ENCODE data around the gene GLRX.
A peak's percentile ranks its signal among the peaks of the same experiment; 100 is the strongest.
"Not testable (repeated sequence)": the region's sequence is repeated elsewhere in the genome, so short reads cannot be mapped to it uniquely, and the experiment has no call there.

The GLRX gene

GRCh38 chr5:95825495-95825894, 3.0 kb upstream of the GLRX start:
- no peak for DNase-seq

- no peak for DNase-seq
Observed at GRCh38 chr5:95824747-95825146, 2.2 kb upstream of the GLRX start.

- DNase-seq: no peak
Observed at GRCh38 chr5:95823738-95824609, 1.4 kb upstream of the GLRX start.

- no peak for DNase-seq
Observed at GRCh38 chr5:95823218-95823737, 752 bp upstream of the GLRX start.

GRCh38 chr5:95822043-95822541, 434 bp downstream of the GLRX start:
- peak; percentile 20 for DNase-seq

- no peak for DNase-seq
Observed at GRCh38 chr5:95821110-95822021, 1.2 kb downstream of the GLRX start.

GRCh38 chr5:95818181-95819147, 4.1 kb downstream of the GLRX start:
- no peak for DNase-seq

GRCh38 chr5:95817430-95817829, 5.1 kb downstream of the GLRX start:
- no peak for DNase-seq

- DNase-seq: no peak
Observed at GRCh38 chr5:95816776-95817175, 5.8 kb downstream of the GLRX start.

GRCh38 chr5:95816341-95816740, 6.2 kb downstream of the GLRX start:
- no peak for DNase-seq

- no peak for DNase-seq
Observed at GRCh38 chr5:95815155-95815729, 7.3 kb downstream of the GLRX start.

- DNase-seq: not testable (repeated sequence)
Observed at GRCh38 chr5:95813035-95813434, 9.5 kb downstream of the GLRX start.

- DNase-seq: no peak
Observed at GRCh38 chr5:95812074-95812471, 10.5 kb downstream of the GLRX start.

- DNase-seq: not testable (repeated sequence)
Observed at GRCh38 chr5:95811461-95812073, 11.0 kb downstream of the GLRX start.

- not testable (repeated sequence) for DNase-seq
Observed at GRCh38 chr5:95811126-95811423, 11.5 kb downstream of the GLRX start.

GRCh38 chr5:95810305-95811125, 12.0 kb downstream of the GLRX start:
- no peak for DNase-seq

GRCh38 chr5:95809414-95809960, 13.0 kb downstream of the GLRX start:
- no peak for DNase-seq

- DNase-seq: no peak
Observed at GRCh38 chr5:95808686-95809413, 13.7 kb downstream of the GLRX start.

GRCh38 chr5:95808013-95808685, 14.4 kb downstream of the GLRX start:
- DNase-seq: no peak

All from NCI-H1105 (cell line).